Measurements from ENCODE around the gene IRS1.

IRS1 gene

GRCh38 chr2:226702376-226702775, 97.2 kb downstream of the IRS1 start:
- no peak overlapping the region for H3K27ac ChIP-seq (ENCODE audit: low read depth, low read length)
- no peaks in the 10 kb centered on the region for H3K36me3 ChIP-seq (ENCODE audit: control insufficient read depth in 5 of 5, insufficient read depth in 5 of 5, low read length in 5 of 5)
- no peaks in the 10 kb centered on the region for H3K9me3 ChIP-seq (ENCODE audit: control insufficient read depth in 5 of 5, low read length in 5 of 5)
- H3K27me3 ChIP-seq (ENCODE audit: control insufficient read depth in 5 of 5, insufficient read depth in 4 of 5, low read length in 5 of 5) = peaks cover 0 to 3% (median 0%) of the 10 kb centered on the region in 5 donors
- no peak overlapping the region for H3K4me3 ChIP-seq (ENCODE audit: low read depth in 1 of 5, low read length in 5 of 5)
- H3K4me1 ChIP-seq (ENCODE audit: control insufficient read depth in 5 of 5, insufficient read depth in 5 of 5, low read length in 5 of 5) = peaks cover 0 to 6% (median 6%) of the 10 kb centered on the region in 5 donors
- no peak overlapping the region for H3K9ac ChIP-seq (ENCODE audit: low read length in 5 of 5)

GRCh38 chr2:226701052-226701451, 98.6 kb downstream of the IRS1 start:
- no peak overlapping the region for H3K4me3 ChIP-seq (ENCODE audit: low read depth in 1 of 5, low read length in 5 of 5)

GRCh38 chr2:226699321-226699720, 100.3 kb downstream of the IRS1 start:
- Histone ChIP-seq H3K27me3 (ENCODE audit: control insufficient read depth in 5 of 5, insufficient read depth in 4 of 5, low read length in 5 of 5) (peaks cover 0 to 3% (median 0%) of the 10 kb centered on the region in 5 donors), H3K27ac (ENCODE audit: low read depth, low read length) (no peak overlapping the region), H3K4me3 (ENCODE audit: low read depth in 1 of 5, low read length in 5 of 5) (no peak overlapping the region), H3K9ac (ENCODE audit: low read length in 5 of 5) (no peak overlapping the region), H3K4me1 (ENCODE audit: control insufficient read depth in 5 of 5, insufficient read depth in 5 of 5, low read length in 5 of 5) (peaks cover 0 to 10% (median 6%) of the 10 kb centered on the region in 5 donors), H3K36me3 (ENCODE audit: control insufficient read depth in 5 of 5, insufficient read depth in 5 of 5, low read length in 5 of 5) (no peaks in the 10 kb centered on the region), H3K9me3 (ENCODE audit: control insufficient read depth in 5 of 5, low read length in 5 of 5) (no peaks in the 10 kb centered on the region)

More at GRCh38 chr2:226701052-226701451, 98.6 kb downstream of the IRS1 start:
- Histone ChIP-seq H3K36me3 (ENCODE audit: control insufficient read depth in 5 of 5, insufficient read depth in 5 of 5, low read length in 5 of 5) (no peaks in the 10 kb centered on the region), H3K9ac (ENCODE audit: low read length in 5 of 5) (no peak overlapping the region), H3K4me1 (ENCODE audit: control insufficient read depth in 5 of 5, insufficient read depth in 5 of 5, low read length in 5 of 5) (peaks cover 0 to 6% (median 6%) of the 10 kb centered on the region in 5 donors), H3K27ac (ENCODE audit: low read depth, low read length) (no peak overlapping the region), H3K9me3 (ENCODE audit: control insufficient read depth in 5 of 5, low read length in 5 of 5) (no peaks in the 10 kb centered on the region), H3K27me3 (ENCODE audit: control insufficient read depth in 5 of 5, insufficient read depth in 4 of 5, low read length in 5 of 5) (peaks cover 0 to 3% (median 0%) of the 10 kb centered on the region in 5 donors)

- no peak overlapping the region for H3K27ac ChIP-seq (ENCODE audit: low read depth, low read length)
- H3K9ac ChIP-seq (ENCODE audit: low read length in 5 of 5) = no peak overlapping the region
- no peaks in the 10 kb centered on the region for H3K9me3 ChIP-seq (ENCODE audit: control insufficient read depth in 5 of 5, low read length in 5 of 5)
- H3K4me3 ChIP-seq (ENCODE audit: low read depth in 1 of 5, low read length in 5 of 5) = no peak overlapping the region
- H3K4me1 ChIP-seq (ENCODE audit: control insufficient read depth in 5 of 5, insufficient read depth in 5 of 5, low read length in 5 of 5) = peaks cover 0 to 13% (median 11%) of the 10 kb centered on the region in 5 donors
- H3K36me3 ChIP-seq (ENCODE audit: control insufficient read depth in 5 of 5, insufficient read depth in 5 of 5, low read length in 5 of 5) = no peaks in the 10 kb centered on the region
- peaks cover 0 to 3% (median 0%) of the 10 kb centered on the region in 5 donors for H3K27me3 ChIP-seq (ENCODE audit: control insufficient read depth in 5 of 5, insufficient read depth in 4 of 5, low read length in 5 of 5)
These were observed 100.9 kb downstream of the IRS1 start for GRCh38 chr2:226698671-226699070.

- Histone ChIP-seq H3K27me3 (ENCODE audit: control insufficient read depth in 5 of 5, insufficient read depth in 4 of 5, low read length in 5 of 5) (peaks cover 0 to 3% (median 0%) of the 10 kb centered on the region in 5 donors), H3K27ac (ENCODE audit: low read depth, low read length) (no peak overlapping the region), H3K9me3 (ENCODE audit: control insufficient read depth in 5 of 5, low read length in 5 of 5) (no peaks in the 10 kb centered on the region), H3K4me3 (ENCODE audit: low read depth in 1 of 5, low read length in 5 of 5) (no peak overlapping the region), H3K9ac (ENCODE audit: low read length in 5 of 5) (no peak overlapping the region), H3K4me1 (ENCODE audit: control insufficient read depth in 5 of 5, insufficient read depth in 5 of 5, low read length in 5 of 5) (peaks cover 0 to 30% (median 18%) of the 10 kb centered on the region in 5 donors), H3K36me3 (ENCODE audit: control insufficient read depth in 5 of 5, insufficient read depth in 5 of 5, low read length in 5 of 5) (no peaks in the 10 kb centered on the region)
These were observed 104.9 kb downstream of the IRS1 start for GRCh38 chr2:226694586-226695284.

- H3K27me3 ChIP-seq (ENCODE audit: control insufficient read depth in 5 of 5, insufficient read depth in 4 of 5, low read length in 5 of 5) = no peaks in the 10 kb centered on the region
- no peak overlapping the region for H3K27ac ChIP-seq (ENCODE audit: low read depth, low read length)
- no peaks in the 10 kb centered on the region for H3K36me3 ChIP-seq (ENCODE audit: control insufficient read depth in 5 of 5, insufficient read depth in 5 of 5, low read length in 5 of 5)
- H3K4me1 ChIP-seq (ENCODE audit: control insufficient read depth in 5 of 5, insufficient read depth in 5 of 5, low read length in 5 of 5) = peaks cover 0 to 25% (median 14%) of the 10 kb centered on the region in 5 donors
- no peaks in the 10 kb centered on the region for H3K9me3 ChIP-seq (ENCODE audit: control insufficient read depth in 5 of 5, low read length in 5 of 5)
- no peak overlapping the region for H3K9ac ChIP-seq (ENCODE audit: low read length in 5 of 5)
- no peak overlapping the region for H3K4me3 ChIP-seq (ENCODE audit: low read depth in 1 of 5, low read length in 5 of 5)
These were observed 105.5 kb downstream of the IRS1 start for GRCh38 chr2:226694149-226694548.

- Histone ChIP-seq H3K27me3 (ENCODE audit: control insufficient read depth in 5 of 5, insufficient read depth in 4 of 5, low read length in 5 of 5) (no peaks in the 10 kb centered on the region), H3K4me1 (ENCODE audit: control insufficient read depth in 5 of 5, insufficient read depth in 5 of 5, low read length in 5 of 5) (peaks cover 0 to 25% (median 12%) of the 10 kb centered on the region in 5 donors), H3K9me3 (ENCODE audit: control insufficient read depth in 5 of 5, low read length in 5 of 5) (no peaks in the 10 kb centered on the region), H3K4me3 (ENCODE audit: low read depth in 1 of 5, low read length in 5 of 5) (no peak overlapping the region), H3K36me3 (ENCODE audit: control insufficient read depth in 5 of 5, insufficient read depth in 5 of 5, low read length in 5 of 5) (no peaks in the 10 kb centered on the region), H3K9ac (ENCODE audit: low read length in 5 of 5) (no peak overlapping the region), H3K27ac (ENCODE audit: low read depth, low read length) (no peak overlapping the region)
These were observed 106.1 kb downstream of the IRS1 start for GRCh38 chr2:226693521-226693920.

- Histone ChIP-seq H3K4me1 (ENCODE audit: control insufficient read depth in 5 of 5, insufficient read depth in 5 of 5, low read length in 5 of 5) (peaks cover 0 to 25% (median 12%) of the 10 kb centered on the region in 5 donors), H3K36me3 (ENCODE audit: control insufficient read depth in 5 of 5, insufficient read depth in 5 of 5, low read length in 5 of 5) (no peaks in the 10 kb centered on the region), H3K4me3 (ENCODE audit: low read depth in 1 of 5, low read length in 5 of 5) (no peak overlapping the region), H3K27me3 (ENCODE audit: control insufficient read depth in 5 of 5, insufficient read depth in 4 of 5, low read length in 5 of 5) (no peaks in the 10 kb centered on the region), H3K27ac (ENCODE audit: low read depth, low read length) (no peak overlapping the region), H3K9ac (ENCODE audit: low read length in 5 of 5) (no peak overlapping the region), H3K9me3 (ENCODE audit: control insufficient read depth in 5 of 5, low read length in 5 of 5) (no peaks in the 10 kb centered on the region)
These were observed 107.0 kb downstream of the IRS1 start for GRCh38 chr2:226692521-226693126.

- peaks cover 0 to 25% (median 12%) of the 10 kb centered on the region in 5 donors for H3K4me1 ChIP-seq (ENCODE audit: control insufficient read depth in 5 of 5, insufficient read depth in 5 of 5, low read length in 5 of 5)
- H3K27ac ChIP-seq (ENCODE audit: low read depth, low read length) = no peak overlapping the region
- no peaks in the 10 kb centered on the region for H3K36me3 ChIP-seq (ENCODE audit: control insufficient read depth in 5 of 5, insufficient read depth in 5 of 5, low read length in 5 of 5)
- no peak overlapping the region for H3K4me3 ChIP-seq (ENCODE audit: low read depth in 1 of 5, low read length in 5 of 5)
- no peaks in the 10 kb centered on the region for H3K27me3 ChIP-seq (ENCODE audit: control insufficient read depth in 5 of 5, insufficient read depth in 4 of 5, low read length in 5 of 5)
- no peak overlapping the region for H3K9ac ChIP-seq (ENCODE audit: low read length in 5 of 5)
- no peaks in the 10 kb centered on the region for H3K9me3 ChIP-seq (ENCODE audit: control insufficient read depth in 5 of 5, low read length in 5 of 5)
These were observed 108.4 kb downstream of the IRS1 start for GRCh38 chr2:226691255-226691654.

- Histone ChIP-seq H3K27ac (ENCODE audit: low read depth, low read length) (no peak overlapping the region), H3K27me3 (ENCODE audit: control insufficient read depth in 5 of 5, insufficient read depth in 4 of 5, low read length in 5 of 5) (no peaks in the 10 kb centered on the region), H3K9ac (ENCODE audit: low read length in 5 of 5) (no peak overlapping the region), H3K4me3 (ENCODE audit: low read depth in 1 of 5, low read length in 5 of 5) (no peak overlapping the region), H3K4me1 (ENCODE audit: control insufficient read depth in 5 of 5, insufficient read depth in 5 of 5, low read length in 5 of 5) (peaks cover 0 to 25% (median 12%) of the 10 kb centered on the region in 5 donors), H3K9me3 (ENCODE audit: control insufficient read depth in 5 of 5, low read length in 5 of 5) (no peaks in the 10 kb centered on the region), H3K36me3 (ENCODE audit: control insufficient read depth in 5 of 5, insufficient read depth in 5 of 5, low read length in 5 of 5) (no peaks in the 10 kb centered on the region)
These were observed 109.1 kb downstream of the IRS1 start for GRCh38 chr2:226690461-226691024.

Data from subcutaneous abdominal adipose tissue (tissue), 5 donors.